HG03354 (cell line): ENCODE data around the gene FIBP.
"Not testable (repeated sequence)": the region's sequence is repeated elsewhere in the genome, so short reads cannot be mapped to it uniquely, and the experiment has no call there.

Experiments
- ATAC-seq: cut with Tn5 transposase; IDR thresholded peaks from one replicate; pipeline ENCODE4 v1.9.1; 2021; ENCODE audit warnings: mild to moderate bottlenecking; ENCODE audit not compliant: unreplicated experiment, poor library complexity, severe bottlenecking

The FIBP gene

GRCh38 chr11:65850217-65851082 is 37.8 kb downstream of the FIBP start:
- ATAC-seq: no peak

GRCh38 chr11:65849771-65850216 is 38.5 kb downstream of the FIBP start:
- no peak for ATAC-seq

GRCh38 chr11:65849366-65849765 is 38.9 kb downstream of the FIBP start:
- no peak for ATAC-seq

- not testable (repeated sequence) for ATAC-seq
Measured at GRCh38 chr11:65848693-65849092, 39.6 kb downstream of the FIBP start.

GRCh38 chr11:65847746-65848145 is 40.5 kb downstream of the FIBP start:
- no peak for ATAC-seq

GRCh38 chr11:65844231-65844872 is 43.9 kb downstream of the FIBP start:
- no peak for ATAC-seq

- ATAC-seq: no peak
Measured at GRCh38 chr11:65843811-65844210, 44.5 kb downstream of the FIBP start.

- no peak for ATAC-seq
Measured at GRCh38 chr11:65842144-65842543, 46.1 kb downstream of the FIBP start.

- ATAC-seq: no peak
Measured at GRCh38 chr11:65834202-65834601, 54.1 kb downstream of the FIBP start.
